NK-92 (cell line): ENCODE data around the gene ARHGAP42.
"Not testable (repeated sequence)": the region's sequence is repeated elsewhere in the genome, so short reads cannot be mapped to it uniquely, and the experiment has no call there.

Source experiments
- DNase-seq: peaks from one replicate; lab custom pipeline; 2025; ENCODE audit not compliant: unreplicated experiment; lab: John Stamatoyannopoulos, UW

Gene ARHGAP42

DNA sequence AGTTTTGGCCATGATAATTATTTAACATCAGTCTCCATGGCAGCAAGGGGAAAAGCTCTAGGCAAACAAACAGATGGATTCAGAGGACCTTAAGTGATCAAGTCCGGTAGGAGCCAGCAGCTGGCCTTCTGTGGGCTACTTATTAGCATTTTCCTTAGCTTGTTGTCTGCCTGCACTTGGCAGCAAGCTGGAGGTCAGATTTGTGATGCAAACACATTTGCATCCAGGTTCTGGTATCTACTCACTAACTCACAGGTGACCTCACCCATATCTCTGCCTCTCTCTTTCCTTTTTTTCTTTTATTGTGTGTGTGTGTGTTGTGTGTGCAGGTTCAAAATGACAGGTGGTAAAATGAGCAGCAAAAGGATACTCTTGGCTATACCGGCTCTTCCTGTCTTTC lies 32.3 kb downstream of the ARHGAP42 start:
- DNase-seq = no peak

- no peak for DNase-seq
Observed at GRCh38 chr11:100719809-100720221, 32.7 kb downstream of the ARHGAP42 start.

DNA sequence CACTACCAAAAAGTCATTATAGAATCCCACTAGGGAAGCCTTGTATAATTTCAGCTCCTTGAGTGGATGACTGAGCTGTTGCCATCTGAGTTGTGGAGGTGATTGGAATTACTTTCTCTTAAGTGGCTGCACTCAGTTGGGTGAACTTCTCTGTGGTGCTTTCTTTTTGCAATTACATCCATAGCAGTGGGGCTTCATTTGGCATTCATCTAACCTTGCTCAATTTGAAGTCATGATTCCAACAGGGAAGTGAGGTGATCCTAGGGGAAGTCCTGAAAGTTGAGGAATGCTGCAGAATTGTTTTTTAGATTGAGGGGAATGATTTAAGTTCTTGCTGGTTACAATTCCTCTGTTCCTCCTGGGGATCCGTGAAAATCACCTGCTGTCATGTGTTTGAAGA lies 39.6 kb downstream of the ARHGAP42 start:
- no peak for DNase-seq

- DNase-seq = no peak
Observed at GRCh38 chr11:100727410-100727809, 40.3 kb downstream of the ARHGAP42 start.

DNA sequence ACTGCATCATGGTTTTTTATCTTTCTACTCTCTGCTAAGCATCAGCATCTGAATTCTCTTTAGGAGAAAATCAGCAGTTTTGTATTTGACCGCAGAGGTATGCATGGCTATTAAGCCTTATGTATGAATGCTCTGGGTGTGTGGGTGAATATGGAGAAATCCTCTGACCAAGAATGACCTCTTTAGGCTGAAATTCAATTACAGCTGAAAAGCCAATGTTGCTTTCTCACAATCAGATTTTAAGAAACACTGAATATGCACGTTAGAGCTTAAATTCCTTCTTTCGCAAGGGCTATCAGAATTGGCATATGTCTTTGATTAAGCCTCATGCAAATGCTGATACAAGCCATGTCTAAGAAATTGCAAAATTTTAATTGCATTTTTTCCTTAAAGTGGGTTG lies 43.2 kb downstream of the ARHGAP42 start:
- no peak for DNase-seq

GRCh38 chr11:100731471-100731870 lies 44.4 kb downstream of the ARHGAP42 start:
- DNase-seq = no peak

DNA sequence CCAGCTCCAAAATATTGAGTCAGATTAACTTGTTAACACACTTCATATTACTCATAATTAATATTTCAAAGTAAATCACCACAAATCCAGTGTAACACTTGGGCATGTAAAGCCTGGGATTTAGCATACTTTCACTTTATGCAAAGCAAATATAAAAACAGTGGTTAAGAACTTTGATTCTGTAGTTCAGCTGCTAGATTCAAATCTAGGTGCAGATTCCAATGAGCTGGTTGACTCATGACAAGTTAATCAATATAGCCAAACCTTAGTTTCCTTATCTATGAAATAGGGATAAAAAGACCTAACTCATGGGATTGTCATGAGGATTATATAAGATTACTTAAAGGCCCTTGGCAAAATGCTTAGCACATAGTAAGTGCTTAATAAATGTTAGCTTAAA lies 45.9 kb downstream of the ARHGAP42 start:
- no peak for DNase-seq

- no peak for DNase-seq
Observed at GRCh38 chr11:100734743-100735527, 47.8 kb downstream of the ARHGAP42 start.

- no peak for DNase-seq
Observed at GRCh38 chr11:100735949-100736675, 49.0 kb downstream of the ARHGAP42 start.

GRCh38 chr11:100738701-100739270 lies 51.7 kb downstream of the ARHGAP42 start:
- DNase-seq = no peak

GRCh38 chr11:100739666-100740065 lies 52.6 kb downstream of the ARHGAP42 start:
- no peak for DNase-seq

DNA sequence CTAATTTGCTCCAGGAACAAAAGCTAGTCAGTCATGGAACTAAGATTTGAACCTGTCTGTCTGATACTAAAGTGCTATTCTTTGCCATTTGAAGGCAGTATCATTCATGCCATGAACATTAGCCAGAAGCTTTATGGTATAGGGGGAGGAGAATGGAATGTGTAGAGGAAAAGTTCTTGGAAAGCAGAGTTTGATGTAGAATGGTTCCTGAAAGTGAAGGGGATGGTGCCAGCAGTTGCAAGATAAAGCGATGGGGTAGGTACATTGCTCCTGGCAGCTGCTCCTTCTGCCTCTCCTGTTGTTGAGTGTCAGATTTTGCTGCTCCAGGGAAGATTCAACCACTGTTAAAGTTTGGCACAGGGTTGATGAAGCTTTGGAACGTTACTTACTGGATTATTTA lies 53.4 kb downstream of the ARHGAP42 start:
- no peak for DNase-seq

DNA sequence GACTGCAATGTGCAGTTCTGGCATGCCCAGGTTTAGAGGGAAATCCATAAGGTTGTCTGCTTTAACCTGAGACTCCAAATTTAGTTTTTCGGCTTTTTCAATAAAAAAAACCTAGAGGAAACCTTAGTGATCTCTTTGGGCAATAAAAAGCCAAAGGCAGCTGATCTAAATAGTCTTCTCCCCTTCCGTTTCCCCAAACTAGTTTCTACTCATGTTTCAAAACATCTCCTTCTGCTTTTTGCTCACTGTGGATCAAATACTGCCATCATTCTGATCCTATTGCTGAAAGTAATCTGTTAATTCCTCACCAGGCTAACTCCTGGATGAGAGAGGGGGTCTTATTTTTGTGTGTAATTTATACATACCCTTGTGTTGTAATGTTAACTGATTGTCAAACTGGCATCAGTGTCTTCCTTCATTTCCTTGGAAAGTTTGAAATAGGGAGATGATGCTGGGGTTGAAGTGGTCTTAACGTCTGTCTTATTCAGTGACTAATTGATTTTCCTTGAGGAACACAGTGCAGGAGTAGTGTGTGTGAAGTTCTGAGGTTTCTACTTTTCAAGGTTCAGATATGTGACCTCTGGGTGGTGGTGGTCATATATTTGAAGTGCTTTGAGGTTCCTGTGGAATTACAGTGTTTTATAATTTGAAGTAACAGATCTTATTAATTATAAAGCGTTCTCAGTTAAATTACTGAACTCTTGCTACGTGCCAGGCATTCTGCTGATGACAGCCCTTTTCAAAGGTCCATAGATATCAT lies 55.0 kb downstream of the ARHGAP42 start:
- no peak for DNase-seq

DNA sequence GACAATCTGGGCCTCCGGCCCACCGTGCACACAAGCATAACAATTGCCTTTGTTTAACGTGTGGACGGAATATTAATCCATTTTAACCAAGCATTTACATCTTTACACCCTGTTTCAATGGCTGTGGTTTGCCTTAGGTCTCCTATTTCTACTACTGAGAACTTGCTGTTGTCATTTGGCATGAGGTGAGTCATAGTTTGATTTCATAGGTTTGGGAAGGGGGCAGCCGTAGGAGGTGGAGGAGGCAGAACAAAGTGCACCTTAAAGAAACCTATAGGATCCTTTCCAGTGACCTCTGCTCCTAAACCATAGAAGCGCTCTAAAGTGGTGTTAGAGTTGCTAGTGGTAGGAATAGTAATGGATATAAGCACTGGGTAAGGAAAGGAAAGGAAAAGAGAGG lies 59.4 kb downstream of the ARHGAP42 start:
- no peak for DNase-seq

GRCh38 chr11:100748153-100748552 lies 61.1 kb downstream of the ARHGAP42 start:
- no peak for DNase-seq

DNA sequence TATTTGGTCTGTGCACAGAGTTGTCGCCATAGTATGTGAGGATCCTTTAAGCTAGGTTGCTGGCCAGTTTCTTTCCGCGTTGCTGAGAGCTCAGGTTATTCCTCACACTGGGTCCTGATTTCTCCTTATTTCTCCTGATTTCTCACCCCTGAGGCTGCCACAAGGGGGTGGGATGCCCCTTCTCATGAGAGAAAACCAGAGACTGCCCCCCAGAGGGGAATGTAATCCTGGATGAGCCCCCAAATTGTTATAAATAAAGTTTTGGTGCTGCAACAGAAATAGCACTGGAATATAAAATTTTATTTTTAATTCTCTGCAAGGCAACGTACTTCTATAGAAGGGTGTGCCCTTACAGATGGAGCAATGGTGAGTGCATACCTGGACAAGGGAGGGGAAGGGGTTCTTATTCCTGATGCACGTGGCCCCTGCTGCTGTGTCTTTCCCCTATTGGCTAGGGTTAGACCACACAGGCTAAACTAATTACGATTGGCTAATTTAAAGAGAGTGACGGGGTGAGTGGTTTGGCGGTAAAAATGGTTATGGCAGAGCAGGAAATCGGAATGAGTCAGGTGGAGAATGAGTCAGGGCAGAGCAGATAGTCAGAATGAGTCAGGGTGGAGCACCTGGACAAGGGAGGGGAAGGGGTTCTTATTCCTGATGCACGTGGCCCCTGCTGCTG lies 62.9 kb downstream of the ARHGAP42 start:
- not testable (repeated sequence) for DNase-seq

DNA sequence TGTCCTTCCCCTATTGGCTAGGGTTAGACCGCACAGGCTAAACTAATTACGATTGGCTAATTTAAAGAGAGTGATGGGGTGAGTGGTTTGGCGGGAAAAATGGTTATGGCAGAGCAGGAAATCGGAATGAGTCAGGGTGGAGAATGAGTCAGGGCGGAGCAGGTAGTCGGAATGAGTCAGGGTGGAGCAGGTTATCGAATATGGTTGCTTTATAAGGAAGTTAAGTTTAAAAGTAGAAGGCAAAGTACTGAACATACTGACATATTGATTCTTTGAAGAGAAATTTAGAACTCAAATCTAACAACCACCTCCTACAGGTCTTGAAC lies 63.4 kb downstream of the ARHGAP42 start:
- DNase-seq = not testable (repeated sequence)

GRCh38 chr11:100752371-100753171 lies 65.5 kb downstream of the ARHGAP42 start:
- no peak for DNase-seq

- no peak for DNase-seq
Observed at GRCh38 chr11:100753172-100753543, 66.1 kb downstream of the ARHGAP42 start.

DNA sequence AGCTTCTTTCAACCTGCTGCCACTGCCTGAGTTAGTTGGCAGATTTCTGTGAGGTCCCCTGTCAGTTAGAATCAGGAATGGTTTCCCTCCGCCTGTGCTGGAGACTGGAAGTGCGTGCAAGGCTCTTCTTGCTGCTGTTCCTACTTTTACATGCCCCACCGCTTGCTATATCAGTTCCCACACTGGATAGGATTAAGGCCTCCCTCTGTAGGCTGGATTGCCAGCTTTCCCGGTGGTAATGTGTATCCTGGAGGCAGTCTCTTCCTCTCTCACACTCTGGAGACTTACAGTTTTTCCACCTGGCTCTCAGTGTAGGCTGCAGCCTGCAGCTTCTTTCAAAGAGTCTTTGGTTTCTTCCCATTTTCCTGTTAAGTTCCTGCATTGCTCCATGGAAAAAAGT lies 66.5 kb downstream of the ARHGAP42 start:
- no peak for DNase-seq
